PC-9 (cell line): ENCODE data around the gene VRTN. TPM values are rescaled to one million over a fixed set of nuclear protein-coding genes. Genes with fewer than 3 reads are reported as not detected.
"Not testable (repeated sequence)": the region's sequence is repeated elsewhere in the genome, so short reads cannot be mapped to it uniquely, and the experiment has no call there.

ENCODE experiments used
- BruUV-seq: library from RNA; stranded (reverse); fragments of 400-500 nt; replicated peaks from 2 replicates; lab custom pipeline; 2021; lab: Mats Ljungman, UMichigan
- CTCF ChIA-PET: fragments of 300-600 bp; sonication (Branson Sonifier 250); formaldehyde crosslinking; loops from one replicate; lab custom pipeline; 2022; ENCODE audit warnings: antibody characterized with exemption; lab: Charles Lee
- POLR2A ChIA-PET: fragments of 300-600 bp; sonication (Branson Sonifier 250); formaldehyde crosslinking; loops from one replicate; lab custom pipeline; 2022; ENCODE audit warnings: antibody characterized with exemption; ENCODE audit not compliant: unreplicated experiment; lab: Charles Lee
- DNase-seq, 2 experiments: peaks; one replicate each; pipeline versions ENCODE4 v3.0.0 to v3.0.0-alpha.2; 2015 to 2022; ENCODE audit warnings: mixed read lengths in 1 of 2
- H2AFZ ChIP-seq: fragments of 200-600 bp; sonication (generic); 2 replicates; pipeline ENCODE4 v1.8.1; 2017; ENCODE audit warnings: antibody characterized with exemption
- H3F3A ChIP-seq: fragments of 200-600 bp; sonication (generic); 2 replicates; pipeline ENCODE4 v1.8.1; 2017; ENCODE audit warnings: antibody characterized with exemption, mild to moderate bottlenecking, low read depth; ENCODE audit not compliant: insufficient read depth
- H3K27ac ChIP-seq: fragments of 200-600 bp; sonication (generic); 2 replicates; pipeline ENCODE4 v1.6.1; 2016; ENCODE audit warnings: mixed run types
- H3K27me3 ChIP-seq: fragments of 200-600 bp; sonication (generic); 2 replicates; pipeline ENCODE4 v1.6.1; 2016; ENCODE audit warnings: low read depth, mixed run types; ENCODE audit not compliant: insufficient read depth
- H3K36me3 ChIP-seq: fragments of 200-600 bp; sonication (generic); 2 replicates; pipeline ENCODE4 v1.6.1; 2016; ENCODE audit warnings: low read depth, mixed run types
- H3K4me1 ChIP-seq: fragments of 200-600 bp; sonication (generic); replicated peaks from 2 replicates; pipeline ENCODE4 v1.6.1; 2016; ENCODE audit warnings: mixed run types; ENCODE audit not compliant: insufficient read depth
- H3K4me2 ChIP-seq: fragments of 200-600 bp; sonication (generic); 2 replicates; pipeline ENCODE4 v1.6.1; 2017; ENCODE audit warnings: mixed run types
- H3K4me3 ChIP-seq: fragments of 200-600 bp; sonication (generic); 2 replicates; pipeline ENCODE4 v1.6.1; 2016; ENCODE audit warnings: mixed run types
- H3K79me2 ChIP-seq: fragments of 200-600 bp; sonication (generic); 2 replicates; pipeline ENCODE4 v1.6.1; 2017; ENCODE audit warnings: low read depth, mixed run types
- H3K9me2 ChIP-seq: fragments of 200-600 bp; sonication (generic); 2 replicates; pipeline ENCODE4 v1.8.1; 2017; ENCODE audit warnings: mild to moderate bottlenecking; ENCODE audit not compliant: insufficient read depth
- H3K9me3 ChIP-seq: fragments of 200-600 bp; sonication (generic); 2 replicates; pipeline ENCODE4 v1.8.1; 2016; ENCODE audit warnings: low read depth; ENCODE audit not compliant: insufficient read depth
- H4K20me1 ChIP-seq: fragments of 200-600 bp; sonication (generic); 2 replicates; pipeline ENCODE4 v1.8.1; 2017; ENCODE audit not compliant: insufficient read depth
- CTCF ChIP-seq: fragments of 200-600 bp; sonication (generic); conservative IDR thresholded peaks from 2 replicates; pipeline ENCODE4 v1.6.1; 2017; ENCODE audit warnings: mixed run types, antibody characterized with exemption, mild to moderate bottlenecking, moderate library complexity
- EZH2 ChIP-seq: fragments of 200-600 bp; sonication (generic); IDR thresholded peaks from 2 replicates; pipeline ENCODE4 v1.8.0; 2017; ENCODE audit warnings: antibody characterized with exemption, low read depth
- intact Hi-C: fragments of 100-400 bp; cut with micrococcal nuclease; formaldehyde crosslinking; loops from one replicate; pipeline ENCODE4 v1.10.0; 2022; ENCODE audit not compliant: unreplicated experiment
- total RNA-seq: library from RNA; stranded (reverse); gene quantifications from 2 replicates; pipeline ENCODE4 v1.2.3, GENCODE V29; 2021

Gene VRTN
- total RNA-seq, 1 experiment from 2014 or later = not detected

GRCh38 chr14:74380845-74381244 lies 32.6 kb downstream of the VRTN start:
- Histone ChIP-seq H3K79me2 (no peaks in the 10 kb centered on the region), H3K4me1 (peaks cover 24% of the 10 kb centered on the region), H3K9me3 (no peaks in the 10 kb centered on the region), H2AFZ (no peak overlapping the region), H4K20me1 (no peaks in the 10 kb centered on the region), H3K4me3 (no peak overlapping the region), H3K36me3 (no peaks in the 10 kb centered on the region), H3K9me2 (no peaks in the 10 kb centered on the region), H3K4me2 (peak overlapping the region; percentile 37), H3K27ac (peak overlapping the region; percentile 16; the same call in 1 of the 2 replicates), H3F3A (peaks cover 21% of the 10 kb centered on the region), H3K27me3 (no peaks in the 10 kb centered on the region)
- BruUV-seq = no TSS peak
- intact Hi-C loops = no loop called here
- no peak for DNase-seq
- CTCF ChIA-PET = interaction anchor here (0.5 to 0.6 kb wide), 2 partner anchors 127 to 152 kb away, joined by 3 to 7 read pairs; no protein-coding TSS in a partner anchor
- POLR2A ChIA-PET = interaction anchor here (0.6 kb wide), 1 partner anchor 170 kb away, joined by 20 read pairs; no protein-coding TSS in a partner anchor
- TF ChIP-seq CTCF = no peak
- no peak for TF ChIP-seq EZH2

- H3K79me2 ChIP-seq, H3K9me3 ChIP-seq, H3K27me3 ChIP-seq, H2AFZ ChIP-seq, intact Hi-C loops, H3K9me2 ChIP-seq, H3K36me3 ChIP-seq, BruUV-seq, H3K27ac ChIP-seq, H3K4me3 ChIP-seq, H4K20me1 ChIP-seq: not testable (repeated sequence)
- peaks cover 21% of the 10 kb centered on the region for H3F3A ChIP-seq
- DNase-seq = peak; percentile 31 to 47
- peaks cover 24% of the 10 kb centered on the region for H3K4me1 ChIP-seq
- 0 out of 2 replicates have a peak overlapping the region, but pooled peaks have one; percentile 0 for H3K4me2 ChIP-seq
- ChIA-PET CTCF (interaction anchor here (0.7 kb wide), 1 partner anchor 292 kb away, joined by 4 read pairs; no protein-coding TSS in a partner anchor), POLR2A (interaction anchor here (0.6 kb wide), 2 partner anchors 19 to 171 kb away, joined by 3 to 20 read pairs; no protein-coding TSS in a partner anchor)
These were observed 33.3 kb downstream of the VRTN start for GRCh38 chr14:74381571-74381970.

- Histone ChIP-seq H3K36me3 (no peaks in the 10 kb centered on the region), H3K4me3 (no peak overlapping the region), H3F3A (peaks cover 21% of the 10 kb centered on the region), H3K9me2 (no peaks in the 10 kb centered on the region), H3K4me1 (peaks cover 24% of the 10 kb centered on the region), H4K20me1 (no peaks in the 10 kb centered on the region), H3K9me3 (no peaks in the 10 kb centered on the region), H3K79me2 (no peaks in the 10 kb centered on the region), H3K27me3 (no peaks in the 10 kb centered on the region), H2AFZ (no peak overlapping the region), H3K27ac (no peak overlapping the region), H3K4me2 (no peak overlapping the region)
- ChIA-PET POLR2A (no interaction called here), CTCF (interaction anchor here (0.7 kb wide), 2 partner anchors 72 to 292 kb away, joined by 4 to 6 read pairs; no protein-coding TSS in a partner anchor)
- BruUV-seq = no TSS peak
- DNase-seq = no peak
- intact Hi-C loops = no loop called here
- TF ChIP-seq EZH2 (no peak), CTCF (no peak)
These were observed 34.0 kb downstream of the VRTN start for GRCh38 chr14:74382231-74382630.
